GM04503 (cell line): ENCODE data around the gene RANBP10.
A peak's percentile ranks its signal among the peaks of the same experiment; 100 is the strongest.

ENCODE experiments used
- DNase-seq: peaks from one replicate; pipeline ENCODE4 v3.0.0-alpha.2; 2012; ENCODE audit warnings: low read depth

The RANBP10 gene

GRCh38 chr16:67741118-67741517 lies 65.2 kb downstream of the RANBP10 start:
- DNase-seq = no peak

- no peak for DNase-seq
These were observed 66.0 kb downstream of the RANBP10 start for GRCh38 chr16:67740391-67740790.

- no peak for DNase-seq
These were observed 69.5 kb downstream of the RANBP10 start for GRCh38 chr16:67736858-67737257.

- DNase-seq = no peak
These were observed 71.6 kb downstream of the RANBP10 start for GRCh38 chr16:67734731-67735201.

GRCh38 chr16:67733734-67734470 lies 72.5 kb downstream of the RANBP10 start:
- no peak for DNase-seq

GRCh38 chr16:67731753-67732095 lies 74.6 kb downstream of the RANBP10 start:
- no peak for DNase-seq

GRCh38 chr16:67731071-67731752 lies 75.1 kb downstream of the RANBP10 start:
- no peak for DNase-seq

GRCh38 chr16:67730326-67730725 lies 76.0 kb downstream of the RANBP10 start:
- no peak for DNase-seq

GRCh38 chr16:67729636-67730248 lies 76.6 kb downstream of the RANBP10 start:
- no peak for DNase-seq

- no peak for DNase-seq
These were observed 78.6 kb downstream of the RANBP10 start for GRCh38 chr16:67727521-67728485.

GRCh38 chr16:67726106-67727034 lies 80.0 kb downstream of the RANBP10 start:
- DNase-seq = no peak

- no peak for DNase-seq
These were observed 82.5 kb downstream of the RANBP10 start for GRCh38 chr16:67723911-67724305.

- DNase-seq = peak; percentile 57
These were observed 83.0 kb downstream of the RANBP10 start for GRCh38 chr16:67723151-67723910.

GRCh38 chr16:67720236-67720635 lies 86.1 kb downstream of the RANBP10 start:
- DNase-seq = no peak

- no peak for DNase-seq
These were observed 86.6 kb downstream of the RANBP10 start for GRCh38 chr16:67719778-67720144.

GRCh38 chr16:67719048-67719777 lies 87.1 kb downstream of the RANBP10 start, which contains the start of gene GFOD2:
GFOD2 (minus strand) TSS chr16:67719316; CDS start chr16:67685715, 33,601 bp downstream.
- DNase-seq = peak; percentile 53

- DNase-seq = no peak
These were observed 87.7 kb downstream of the RANBP10 start for GRCh38 chr16:67718668-67719047.

- no peak for DNase-seq
These were observed 90.3 kb downstream of the RANBP10 start for GRCh38 chr16:67716097-67716496.

GRCh38 chr16:67714522-67714921 lies 91.8 kb downstream of the RANBP10 start:
- DNase-seq = no peak
